Epithelial cell of esophagus (primary cell): Measurements from ENCODE around the gene CACNA1D.

ENCODE experiments used
- DNase-seq: peaks from one replicate; pipeline ENCODE4 v3.0.0; 2010; ENCODE audit warnings: low read depth
- H3K4me3 ChIP-seq: 2 replicates; pipeline ENCODE4 v1.5.1; 2011; ENCODE audit warnings: mild to moderate bottlenecking, low read length, control low read depth
- TF ChIP-seq, protein P1 (sequence below): IDR thresholded peaks from 2 replicates; pipeline ENCODE4 v1.5.1; 2011; ENCODE audit warnings: low read depth, mild to moderate bottlenecking, low read length, control low read depth, inconsistent platforms; ENCODE audit not compliant: insufficient read depth; ENCODE audit errors: missing control alignments

CACNA1D gene

DNA sequence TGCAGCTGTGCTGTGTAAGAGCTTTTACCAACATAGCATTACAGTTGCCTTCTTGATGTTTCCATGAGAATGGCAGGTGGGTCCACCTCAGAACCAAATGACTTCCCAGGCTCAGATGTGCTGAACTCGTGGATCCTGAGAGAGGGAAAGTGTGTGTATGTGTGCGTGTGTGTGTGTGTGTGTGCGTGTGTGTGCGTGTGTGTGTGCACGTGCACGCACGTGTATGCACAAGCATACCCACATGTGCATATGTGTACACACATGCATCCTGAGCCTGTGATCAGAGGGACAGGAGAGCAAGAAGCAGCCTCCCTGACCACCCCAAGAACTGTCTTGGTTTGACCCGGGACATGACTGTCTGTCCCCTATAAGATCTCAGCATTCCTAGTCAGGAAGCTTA lies 303.7 kb downstream of the CACNA1D start:
- no peak for DNase-seq
- TF ChIP-seq, protein P1, sequence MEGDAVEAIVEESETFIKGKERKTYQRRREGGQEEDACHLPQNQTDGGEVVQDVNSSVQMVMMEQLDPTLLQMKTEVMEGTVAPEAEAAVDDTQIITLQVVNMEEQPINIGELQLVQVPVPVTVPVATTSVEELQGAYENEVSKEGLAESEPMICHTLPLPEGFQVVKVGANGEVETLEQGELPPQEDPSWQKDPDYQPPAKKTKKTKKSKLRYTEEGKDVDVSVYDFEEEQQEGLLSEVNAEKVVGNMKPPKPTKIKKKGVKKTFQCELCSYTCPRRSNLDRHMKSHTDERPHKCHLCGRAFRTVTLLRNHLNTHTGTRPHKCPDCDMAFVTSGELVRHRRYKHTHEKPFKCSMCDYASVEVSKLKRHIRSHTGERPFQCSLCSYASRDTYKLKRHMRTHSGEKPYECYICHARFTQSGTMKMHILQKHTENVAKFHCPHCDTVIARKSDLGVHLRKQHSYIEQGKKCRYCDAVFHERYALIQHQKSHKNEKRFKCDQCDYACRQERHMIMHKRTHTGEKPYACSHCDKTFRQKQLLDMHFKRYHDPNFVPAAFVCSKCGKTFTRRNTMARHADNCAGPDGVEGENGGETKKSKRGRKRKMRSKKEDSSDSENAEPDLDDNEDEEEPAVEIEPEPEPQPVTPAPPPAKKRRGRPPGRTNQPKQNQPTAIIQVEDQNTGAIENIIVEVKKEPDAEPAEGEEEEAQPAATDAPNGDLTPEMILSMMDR: no peak
- H3K4me3 ChIP-seq: no peak overlapping the region

DNA sequence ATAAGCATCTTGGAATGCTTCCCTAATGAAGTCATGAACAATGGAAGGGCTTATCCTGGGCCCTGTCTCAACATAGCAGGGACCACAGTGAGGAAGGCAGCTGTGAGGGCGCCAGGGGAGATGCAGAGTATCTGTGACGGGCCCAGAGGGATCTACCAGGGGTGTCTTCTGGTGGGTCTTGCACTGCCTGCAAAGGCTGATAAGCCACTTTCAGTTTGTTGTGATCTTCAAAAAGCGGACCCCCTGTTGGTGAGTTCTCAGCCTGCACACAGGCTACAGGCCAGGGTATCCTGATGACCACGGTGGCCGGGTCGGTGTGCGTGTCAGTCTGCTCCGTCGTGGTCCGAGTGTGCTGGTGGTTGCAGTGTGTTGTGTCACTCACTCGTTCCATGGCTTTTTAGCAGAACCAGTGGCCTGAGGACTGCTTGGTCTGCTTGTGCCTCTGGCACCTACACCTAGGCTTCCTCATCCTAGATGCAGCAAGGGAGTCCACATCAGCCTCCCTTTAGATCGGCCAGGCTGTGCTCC lies 305.0 kb downstream of the CACNA1D start:
- no peak for DNase-seq
- no peak overlapping the region for H3K4me3 ChIP-seq
- TF ChIP-seq, protein P1: no peak

DNA sequence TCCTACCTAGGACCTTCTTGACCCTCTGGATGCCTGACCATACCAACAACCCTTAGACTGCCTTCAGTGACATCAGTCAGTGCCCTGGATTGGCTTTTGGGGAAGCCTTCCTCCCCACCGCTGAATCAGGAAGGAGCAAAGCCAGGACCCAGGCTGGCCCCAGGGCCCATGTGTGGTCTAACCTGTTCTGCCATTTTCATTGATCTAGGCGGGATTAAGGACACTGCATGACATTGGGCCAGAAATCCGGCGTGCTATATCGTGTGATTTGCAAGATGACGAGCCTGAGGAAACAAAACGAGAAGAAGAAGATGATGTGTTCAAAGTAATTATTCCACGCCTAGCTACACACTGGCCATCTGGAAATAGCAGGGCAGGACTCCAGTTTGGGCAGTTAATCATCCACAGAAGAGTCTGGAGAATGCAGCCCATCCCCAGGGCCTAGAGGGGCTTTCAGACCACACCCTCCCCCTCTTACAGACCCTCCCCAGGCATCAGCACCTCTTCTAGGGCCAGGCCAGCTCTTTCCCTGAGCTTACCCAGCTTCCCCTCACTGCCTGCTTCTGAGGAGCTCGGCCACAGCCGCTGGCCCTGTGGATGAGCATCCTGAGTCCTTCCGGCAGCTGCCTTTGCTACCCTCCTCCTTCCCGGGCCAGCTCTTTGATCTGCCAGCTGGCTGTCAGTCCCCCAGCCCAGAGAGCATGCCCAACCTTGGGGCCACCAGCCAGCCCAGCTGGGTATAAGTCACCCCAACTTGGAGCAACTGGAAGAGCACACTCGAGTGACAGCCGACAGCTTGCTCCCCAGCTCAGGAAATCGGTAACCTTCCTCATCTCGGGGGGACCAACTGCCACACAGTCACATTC lies 305.9 kb downstream of the CACNA1D start:
- no peak overlapping the region for H3K4me3 ChIP-seq
- TF ChIP-seq, protein P1: no peak
- peak; percentile 56 for DNase-seq

DNA sequence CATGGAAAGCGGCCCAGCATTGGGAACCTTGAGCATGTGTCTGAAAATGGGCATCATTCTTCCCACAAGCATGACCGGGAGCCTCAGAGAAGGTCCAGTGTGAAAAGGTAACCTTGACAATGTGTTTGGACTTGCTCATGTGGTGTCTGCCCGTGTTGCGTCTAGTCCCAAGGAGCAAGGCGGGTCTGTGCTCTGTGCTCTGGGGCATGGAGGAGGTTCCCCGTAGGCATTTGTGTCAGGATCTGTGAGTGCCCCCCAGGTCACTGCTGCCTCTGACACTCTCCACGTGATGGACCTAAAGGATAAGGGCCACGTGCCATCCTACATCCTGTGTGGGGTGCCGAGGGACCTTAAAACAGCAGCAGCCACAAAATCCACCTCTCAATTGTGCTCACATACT lies 306.9 kb downstream of the CACNA1D start:
- H3K4me3 ChIP-seq: no peak overlapping the region
- TF ChIP-seq, protein P1: no peak
- DNase-seq: no peak

DNA sequence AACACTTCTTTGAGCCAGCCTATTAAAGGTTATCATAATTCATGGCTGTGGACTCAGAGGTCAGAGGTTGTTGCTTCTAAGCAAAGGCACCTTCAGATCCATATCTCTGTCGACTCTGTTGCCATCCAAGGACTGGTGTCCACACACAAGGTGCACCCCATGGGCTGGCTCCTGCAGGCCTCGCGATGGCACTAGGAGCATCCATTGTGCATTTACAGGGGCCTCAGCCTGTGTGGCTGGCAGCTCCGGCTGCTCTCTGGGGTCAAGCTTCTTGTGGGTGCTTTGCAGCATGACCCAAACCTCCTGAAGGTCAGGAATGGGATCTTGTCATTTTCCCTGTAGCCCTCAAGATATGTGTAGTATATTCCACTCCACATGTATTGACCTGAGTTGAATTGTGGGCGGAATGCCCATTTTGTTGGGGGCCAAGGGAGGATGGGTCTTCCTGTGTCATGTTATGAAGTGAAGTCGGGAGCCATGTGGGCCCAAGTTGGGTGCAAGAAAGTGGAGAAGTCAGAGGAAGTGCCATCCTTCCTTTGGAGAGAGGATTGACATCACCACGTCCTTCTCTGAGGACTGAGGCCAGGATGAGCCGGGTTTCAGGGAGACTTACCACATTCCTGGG lies 308.0 kb downstream of the CACNA1D start:
- no peak overlapping the region for H3K4me3 ChIP-seq
- DNase-seq: no peak
- TF ChIP-seq, protein P1: no peak

- TF ChIP-seq, protein P1: no peak
- H3K4me3 ChIP-seq: no peak overlapping the region
- no peak for DNase-seq
These were observed 308.9 kb downstream of the CACNA1D start for GRCh38 chr3:53803124-53803815.
